Measurements from ENCODE around the gene PIGC.

The PIGC gene

DNA sequence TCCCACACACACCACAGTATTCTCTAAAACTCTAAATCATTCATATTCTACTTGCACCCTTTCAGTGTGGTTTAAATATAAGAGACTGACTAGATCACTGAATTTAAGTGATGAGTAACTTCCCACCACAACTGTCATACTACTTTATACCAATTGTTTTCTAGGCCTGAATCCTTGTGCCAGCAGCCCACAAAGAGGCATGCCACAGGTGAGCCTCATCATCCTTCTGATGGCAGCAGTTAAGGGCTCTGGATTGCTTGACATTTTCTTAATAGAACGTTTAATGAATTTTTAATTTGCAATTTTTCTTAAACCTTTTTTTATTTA, 13.8 kb downstream of the PIGC start:
- no peak for DNase-seq (ENCODE audit: low read depth in 2 of 2)

DNA sequence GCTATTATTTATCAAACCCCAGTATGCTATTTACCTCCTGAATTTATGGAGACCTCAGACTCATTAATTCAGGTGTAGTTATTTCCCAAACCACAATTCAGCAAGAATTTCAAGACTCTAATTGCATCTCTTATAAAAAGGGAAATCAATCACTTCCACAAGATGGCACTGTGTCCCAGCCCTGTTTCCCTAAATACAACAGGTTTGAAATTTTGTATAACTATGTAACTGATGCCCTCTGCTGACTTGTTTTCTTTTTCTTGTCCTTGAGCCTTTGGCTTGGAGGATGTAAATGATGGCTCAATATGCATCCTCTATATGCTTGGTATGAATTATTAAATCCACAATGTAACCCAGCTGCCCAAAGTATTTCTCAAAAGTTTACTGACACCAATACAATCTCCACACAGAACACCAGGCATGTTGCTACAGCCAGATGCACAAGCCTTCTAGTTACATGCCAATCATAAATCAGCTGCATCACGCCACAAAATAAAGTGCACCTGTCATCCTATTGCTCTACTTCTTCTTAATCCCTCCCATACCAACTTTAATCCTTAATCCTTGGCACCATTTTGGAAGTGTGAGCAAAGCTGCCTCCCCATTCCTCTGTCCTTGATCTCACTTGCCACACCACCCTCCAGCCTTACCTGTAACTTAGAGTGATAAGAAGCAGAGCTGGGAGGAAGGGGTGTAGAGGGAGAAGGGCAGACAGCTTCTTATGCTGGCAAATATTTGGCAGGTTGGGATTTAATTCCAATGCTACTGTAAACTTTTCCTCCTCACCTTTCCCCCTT, 14.3 kb downstream of the PIGC start:
- DNase-seq (ENCODE audit: low read depth in 2 of 2), result no peak

DNA sequence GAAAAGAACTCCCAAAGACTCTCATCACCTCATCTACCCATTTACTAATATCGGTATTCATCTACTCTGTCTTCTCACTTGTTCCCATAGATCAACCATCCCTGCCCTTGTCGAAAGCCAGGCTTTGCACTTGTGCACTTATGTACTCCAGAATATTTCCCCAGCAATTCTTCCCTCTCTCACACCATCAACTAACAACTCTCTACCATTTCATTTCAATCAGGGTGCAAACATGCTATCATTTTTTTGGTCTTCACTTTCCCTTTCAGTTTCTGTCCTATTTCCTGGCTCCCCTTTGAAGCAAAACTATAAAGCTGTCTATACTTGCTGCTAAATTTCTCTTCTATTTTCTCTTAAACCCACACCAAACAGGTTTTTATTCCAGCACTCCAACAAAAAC, 16.7 kb downstream of the PIGC start:
- DNase-seq (ENCODE audit: low read depth in 2 of 2), result no peak

DNA sequence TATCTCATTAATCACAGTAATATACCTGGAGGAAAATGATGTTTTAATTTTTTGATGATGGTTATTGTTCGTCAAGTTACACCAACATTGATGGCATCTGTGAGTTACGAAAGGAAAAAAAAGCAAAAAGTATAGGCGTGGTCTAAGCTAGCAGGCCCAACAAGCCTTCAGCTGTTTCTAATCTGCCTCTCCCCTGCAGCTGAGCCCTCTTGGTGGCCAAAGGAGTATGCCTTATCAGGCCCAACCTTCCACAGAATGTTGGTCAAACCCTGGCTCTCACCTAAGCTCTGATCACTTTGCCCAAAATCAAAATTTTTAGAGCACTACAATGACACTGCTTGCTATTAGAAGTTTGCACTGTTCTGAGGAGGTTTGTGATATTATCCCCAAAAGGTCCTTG, 18.5 kb downstream of the PIGC start:
- DNase-seq (ENCODE audit: low read depth in 2 of 2), result no peak

DNA sequence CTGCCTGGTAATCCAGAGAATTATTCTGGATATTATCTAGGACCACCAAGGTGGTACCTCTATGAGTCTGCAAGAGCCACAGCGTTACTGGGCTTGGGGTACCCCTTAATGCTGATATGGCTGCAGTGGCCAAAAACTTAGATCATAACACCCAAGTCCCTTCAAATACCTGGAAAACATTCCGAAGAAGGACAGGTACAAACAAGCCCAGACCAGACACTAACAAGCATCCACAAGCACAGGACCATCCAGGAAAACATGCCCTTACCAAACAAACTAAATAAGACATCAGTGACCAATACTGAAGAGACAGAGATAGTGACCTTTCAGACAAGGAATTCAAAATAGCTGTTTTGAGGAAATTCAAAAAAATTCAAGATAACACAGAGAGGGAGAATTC, 20.5 kb downstream of the PIGC start:
- no peak for DNase-seq (ENCODE audit: low read depth in 2 of 2)

DNA sequence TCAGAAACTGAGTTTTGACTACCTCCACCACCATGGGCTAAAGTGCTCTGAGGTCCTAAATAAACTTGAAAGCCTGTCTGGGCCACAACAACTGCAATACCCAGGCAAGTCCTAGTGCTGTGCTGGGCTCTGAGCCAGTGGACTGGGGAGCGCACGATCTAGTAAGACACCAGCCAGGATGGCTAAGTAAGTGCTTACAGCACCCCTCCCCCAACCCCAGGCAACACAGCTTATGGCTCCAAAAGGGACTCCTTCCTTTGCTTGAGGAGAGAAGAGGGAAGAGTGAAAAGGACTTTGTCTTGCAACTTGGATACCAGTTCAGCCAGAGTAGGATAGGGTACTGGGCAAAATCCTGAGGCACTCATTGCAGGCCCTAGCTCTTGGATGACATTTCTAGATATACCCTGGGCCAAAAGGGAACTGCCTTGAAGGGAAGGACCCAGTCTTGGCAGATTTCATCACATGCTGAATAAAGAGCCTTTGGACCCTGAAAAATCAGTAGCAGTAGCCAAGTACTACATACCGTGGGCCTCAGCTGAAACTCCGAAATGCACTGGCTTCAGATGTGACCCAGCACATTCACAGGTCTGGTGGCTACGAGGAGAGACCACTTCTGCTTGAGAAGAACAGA, 21.8 kb downstream of the PIGC start:
- DNase-seq (ENCODE audit: low read depth in 2 of 2), result no peak

DNA sequence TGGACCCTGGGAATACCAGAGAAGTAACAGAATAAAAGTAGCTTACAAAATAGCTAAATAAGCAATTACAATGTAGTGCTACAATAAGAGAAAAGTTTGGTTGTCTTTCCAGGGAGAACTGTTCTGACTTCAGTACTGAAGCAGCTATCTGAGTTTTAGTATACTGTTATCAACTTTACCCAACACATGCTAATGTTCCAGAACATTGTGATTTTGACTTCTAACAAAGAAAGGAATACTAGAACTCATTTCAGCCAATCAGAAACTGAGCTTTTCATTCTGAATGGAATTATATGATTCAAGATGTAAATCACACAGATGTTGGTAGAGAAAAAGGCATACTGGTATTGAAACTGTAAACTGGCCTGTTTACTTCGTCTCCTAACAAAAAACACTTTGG, 23.5 kb downstream of the PIGC start, which contains the start of gene C1orf105:
TSS of gene C1orf105 (plus strand) at position 301 of the 400 bp plus-strand sequence. CDS start 201 bp downstream, outside the sequence.
- no peak for DNase-seq (ENCODE audit: low read depth in 2 of 2)

DNA sequence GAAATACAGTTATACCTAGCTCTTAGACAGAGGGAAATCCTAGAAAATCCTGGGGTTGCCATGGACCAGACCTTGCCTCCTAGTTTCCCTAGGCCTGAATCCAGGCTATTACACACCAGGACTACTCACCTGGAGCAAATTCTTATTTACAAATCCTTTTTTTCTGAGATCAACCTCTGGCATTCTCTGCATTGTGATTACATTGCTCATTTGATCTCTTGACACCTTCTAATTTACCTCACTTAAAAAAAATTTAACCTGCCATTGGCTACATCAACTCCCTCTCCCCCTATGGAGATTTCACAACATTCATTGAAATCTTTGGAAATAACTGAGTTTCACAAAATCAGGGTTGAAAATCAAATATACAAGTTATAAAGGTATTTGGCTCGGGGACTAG, 26.3 kb downstream of the PIGC start:
- DNase-seq (ENCODE audit: low read depth in 2 of 2), result no peak

DNA sequence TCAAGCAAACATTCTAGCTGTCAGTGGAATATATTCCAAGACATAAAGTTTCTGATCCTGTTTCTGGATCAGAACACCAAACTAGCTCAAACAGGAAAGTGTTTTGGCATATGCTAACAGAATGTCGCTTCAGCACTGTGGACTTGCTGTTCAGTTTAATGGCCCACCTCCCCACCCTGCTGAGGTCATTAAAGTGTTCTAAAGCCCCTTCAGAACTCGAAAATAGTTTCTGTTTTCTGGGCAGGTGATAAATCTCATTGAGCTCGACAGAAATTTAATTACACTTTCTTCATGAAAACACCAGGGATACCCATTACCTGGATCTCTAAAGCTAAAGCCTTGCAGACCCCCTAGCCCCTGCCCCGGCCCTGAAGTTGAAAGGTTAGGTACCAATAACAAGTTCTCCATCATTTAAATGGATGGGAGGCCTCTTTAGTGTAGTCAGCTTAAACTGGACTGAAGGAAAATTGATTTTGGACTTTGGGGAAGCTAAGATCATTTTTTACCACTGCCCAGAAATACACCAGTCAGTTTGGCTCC, 27.3 kb downstream of the PIGC start:
- DNase-seq (ENCODE audit: low read depth in 2 of 2), result no peak

DNA sequence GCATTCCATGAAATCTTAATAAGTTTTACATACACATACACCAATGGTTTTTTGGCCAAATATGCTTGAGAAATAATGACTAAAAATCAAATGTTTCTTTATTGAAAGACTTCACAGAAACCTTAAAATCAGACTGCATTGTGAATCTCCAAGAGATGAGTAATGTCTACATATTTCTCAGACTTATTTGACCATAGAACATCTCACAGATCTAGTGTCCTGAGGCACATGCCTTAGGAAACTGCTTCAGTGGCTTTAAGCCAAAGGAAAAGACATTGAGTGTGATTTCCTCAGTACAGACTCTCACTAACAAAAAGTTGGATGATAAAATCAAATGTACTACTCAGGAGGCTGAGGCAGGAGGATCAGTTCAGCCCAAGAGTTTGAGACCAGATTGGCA, 29.5 kb downstream of the PIGC start:
- DNase-seq (ENCODE audit: low read depth in 2 of 2), result no peak

DNA sequence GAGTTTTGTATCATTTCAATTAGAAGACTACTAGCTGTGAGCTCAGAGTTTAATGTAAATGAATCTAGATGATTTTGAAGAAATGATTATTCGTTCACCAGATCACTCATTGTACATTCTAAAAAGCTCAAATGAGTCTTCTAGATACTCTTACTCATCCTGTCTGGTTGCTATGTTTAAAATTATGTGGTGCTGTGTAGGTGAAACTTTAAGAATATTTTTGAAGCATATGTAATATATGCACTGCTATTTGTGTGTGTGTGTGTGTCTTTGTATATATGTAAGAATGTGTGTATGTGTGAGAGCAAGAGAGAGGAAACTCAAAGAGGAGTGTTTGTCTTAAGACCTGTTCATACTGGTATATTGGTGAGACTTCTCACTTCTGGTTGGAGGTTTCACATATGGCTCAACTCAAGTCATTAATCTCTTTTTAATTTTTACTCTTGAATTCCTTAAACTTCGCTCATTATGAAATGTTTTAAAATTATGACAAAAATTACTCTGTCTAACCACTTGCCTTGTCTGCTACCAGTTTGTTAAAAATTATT, 32.0 kb downstream of the PIGC start:
- DNase-seq (ENCODE audit: low read depth in 2 of 2), result no peak

DNA sequence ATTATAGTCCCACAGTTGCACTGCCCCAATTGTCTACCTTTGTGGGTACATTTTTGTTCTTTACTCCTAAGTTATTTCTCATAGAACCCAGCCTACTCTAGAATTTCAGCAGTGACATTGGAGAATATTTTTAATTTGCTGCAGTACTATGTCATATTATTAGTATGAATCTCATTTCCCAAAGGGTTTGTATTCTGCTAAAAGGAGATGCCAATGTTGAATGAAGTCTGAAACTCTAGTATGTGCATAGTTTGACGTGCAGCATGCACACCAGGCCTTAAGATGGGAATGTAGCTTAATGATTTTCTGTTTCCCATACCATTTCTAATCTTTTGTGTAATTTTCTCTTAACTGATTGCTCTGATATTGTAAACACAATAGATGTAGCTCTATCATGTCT, 33.8 kb downstream of the PIGC start:
- no peak for DNase-seq (ENCODE audit: low read depth in 2 of 2)

DNA sequence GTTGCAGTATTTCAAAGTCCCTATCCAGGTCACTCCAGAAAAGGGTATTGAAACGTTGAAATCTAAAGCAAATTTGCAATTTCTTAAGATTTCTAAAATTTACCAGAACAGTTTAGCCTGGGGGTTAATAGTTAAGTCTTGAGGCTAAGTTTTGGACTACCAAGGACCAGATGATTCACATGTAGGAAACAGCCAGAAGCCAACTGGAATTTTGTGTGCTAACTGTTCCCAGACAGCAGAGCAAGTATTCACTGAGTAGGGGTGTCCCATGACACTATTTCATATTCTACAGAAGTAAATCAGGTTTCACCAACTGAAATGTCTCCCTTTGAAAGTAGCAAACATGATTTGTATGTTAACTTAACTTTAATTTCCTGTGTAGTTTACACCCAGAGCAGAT, 34.9 kb downstream of the PIGC start:
- no peak for DNase-seq (ENCODE audit: low read depth in 2 of 2)

DNA sequence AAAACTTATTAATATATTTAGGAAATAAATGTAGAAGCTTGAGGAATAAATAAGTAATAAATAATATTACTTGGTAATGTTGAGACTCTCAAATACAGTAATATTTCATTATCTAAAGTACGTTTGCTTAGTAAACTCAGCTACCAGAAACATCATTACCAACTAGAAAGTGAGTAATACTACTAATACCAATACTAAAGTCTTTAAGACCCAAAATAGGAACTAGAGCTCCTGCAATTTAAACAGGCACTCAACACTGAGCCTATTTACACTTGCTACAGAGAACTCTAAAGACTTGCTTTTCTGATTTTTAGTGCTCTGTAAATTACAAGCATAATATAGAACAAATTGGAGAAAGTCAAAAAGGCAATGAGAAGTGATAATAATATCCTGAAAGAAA, 36.9 kb downstream of the PIGC start:
- no peak for DNase-seq (ENCODE audit: low read depth in 2 of 2)

DNA sequence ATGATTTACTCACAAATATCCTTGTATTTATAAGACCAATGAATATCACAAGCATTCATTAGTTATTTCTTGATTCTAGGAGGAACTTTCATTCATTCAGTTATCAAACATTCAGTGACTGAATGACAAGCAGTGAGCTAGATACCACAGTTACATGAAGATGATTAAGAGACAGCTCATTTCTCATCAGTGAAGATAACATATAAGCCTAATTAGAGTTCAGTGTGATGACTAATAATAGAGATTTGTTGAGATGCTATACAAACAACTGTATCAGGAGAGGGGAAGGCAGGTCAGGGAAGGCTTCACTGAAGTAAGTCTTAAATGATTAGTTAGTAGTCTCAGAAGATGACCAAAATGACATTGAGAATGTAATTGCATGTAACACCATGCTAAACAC, 38.0 kb downstream of the PIGC start:
- no peak for DNase-seq (ENCODE audit: low read depth in 2 of 2)

DNA sequence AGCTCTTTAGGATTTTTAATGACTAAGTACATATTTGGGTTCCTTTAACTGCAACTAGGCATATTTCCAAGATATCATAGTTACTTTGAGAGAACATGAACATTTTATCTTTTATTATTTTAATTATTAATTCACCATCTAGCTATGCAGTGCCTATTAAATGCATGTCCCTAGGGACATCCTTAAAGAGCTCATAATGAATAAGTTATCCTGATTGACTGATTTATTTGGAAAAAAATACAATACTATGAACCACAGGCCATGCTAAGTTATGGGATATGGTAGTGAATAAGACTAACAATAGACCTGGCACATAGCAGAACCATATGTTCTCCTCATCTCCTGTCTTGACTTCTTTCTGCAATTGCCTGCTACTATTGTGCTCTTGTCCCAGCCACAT, 39.7 kb downstream of the PIGC start:
- DNase-seq (ENCODE audit: low read depth in 2 of 2), result no peak

DNA sequence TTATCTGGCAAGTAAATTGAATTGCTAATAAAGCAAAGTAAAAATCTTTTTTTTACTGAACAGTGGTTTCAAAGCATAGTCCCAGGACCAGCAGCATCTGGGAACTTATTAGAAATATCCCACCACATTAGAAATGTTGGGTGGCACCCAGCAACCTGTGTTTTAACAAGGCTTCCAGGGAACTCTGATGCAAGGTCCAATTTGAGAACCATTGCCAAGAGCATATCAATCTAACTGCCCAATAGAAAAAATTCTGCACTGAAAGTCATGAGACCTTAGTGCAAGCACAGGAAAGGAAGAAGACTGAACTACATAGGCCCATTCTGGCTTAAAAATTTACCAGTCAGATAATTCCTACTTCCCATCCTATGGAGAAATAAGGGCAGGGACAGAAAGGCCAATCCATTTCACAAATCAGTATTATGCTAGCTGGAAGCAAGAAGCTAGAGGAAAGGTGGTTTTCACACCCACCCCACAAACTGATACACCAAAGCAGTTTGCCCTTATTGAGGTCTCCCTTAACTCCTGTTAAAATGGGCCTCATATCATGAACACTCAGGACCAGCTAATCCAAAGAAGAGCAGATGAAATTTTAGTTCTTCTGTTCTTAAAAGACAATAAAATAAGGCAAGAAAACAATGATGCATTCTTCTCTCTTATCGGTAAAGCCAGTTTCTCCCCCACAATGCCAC, 40.8 kb downstream of the PIGC start:
- no peak for DNase-seq (ENCODE audit: low read depth in 2 of 2)

DNA sequence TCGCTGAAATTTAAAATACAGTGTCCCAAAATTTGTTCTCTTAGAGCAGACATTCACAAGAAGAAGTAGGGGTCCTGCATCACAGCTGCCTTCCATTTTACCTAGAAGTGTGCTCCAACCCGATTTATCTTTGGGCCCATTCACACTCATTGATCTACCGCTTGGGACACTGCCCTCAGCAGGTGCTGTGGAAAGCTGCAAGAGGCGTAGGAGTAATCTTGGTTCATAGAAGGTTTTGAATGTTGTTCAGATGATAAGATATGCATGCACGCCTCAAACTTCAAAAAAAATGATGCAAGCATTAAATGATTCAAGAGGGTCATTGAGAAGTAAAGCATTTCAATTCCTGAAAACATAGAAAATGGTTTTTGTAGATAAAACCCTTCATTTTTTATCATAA, 42.0 kb downstream of the PIGC start:
- no peak for DNase-seq (ENCODE audit: low read depth in 2 of 2)

DNA sequence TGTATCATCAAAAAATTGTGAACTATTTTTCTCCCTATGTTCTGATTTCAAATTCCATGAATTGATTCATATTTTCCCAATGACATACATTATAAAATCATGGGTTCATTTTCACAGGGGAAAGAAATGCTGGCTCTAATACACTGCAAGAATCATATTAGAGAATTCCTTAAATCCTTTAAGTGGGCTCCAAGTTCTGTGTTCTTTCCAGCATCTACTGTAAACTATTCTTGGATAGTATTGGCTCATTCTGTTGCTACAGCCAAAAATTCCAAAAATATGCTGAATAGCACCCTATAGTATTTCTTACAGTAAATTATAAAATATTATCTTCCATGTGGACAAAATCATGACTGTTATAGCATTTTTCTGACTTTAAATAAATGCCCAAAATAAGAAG, 42.4 kb downstream of the PIGC start:
- no peak for DNase-seq (ENCODE audit: low read depth in 2 of 2)

DNA sequence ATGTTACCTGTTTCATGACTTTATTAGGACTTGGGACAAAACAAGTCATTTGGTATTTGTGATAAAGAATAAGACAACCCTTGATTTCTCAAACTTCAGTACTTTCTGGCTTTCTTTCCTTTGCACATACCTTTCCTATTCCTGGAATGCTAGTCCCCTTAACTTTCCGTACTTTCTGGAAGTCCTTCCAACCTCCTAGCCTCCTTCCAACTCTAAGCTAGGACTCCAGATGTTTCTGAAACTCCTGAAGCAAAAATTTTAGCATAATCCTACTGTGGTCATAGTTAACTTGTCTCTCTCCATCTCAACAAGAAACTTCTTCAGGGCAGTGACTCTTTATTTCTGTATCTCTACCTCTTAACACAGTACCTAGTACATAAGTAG, 43.2 kb downstream of the PIGC start:
- DNase-seq (ENCODE audit: low read depth in 2 of 2), result no peak

DNA sequence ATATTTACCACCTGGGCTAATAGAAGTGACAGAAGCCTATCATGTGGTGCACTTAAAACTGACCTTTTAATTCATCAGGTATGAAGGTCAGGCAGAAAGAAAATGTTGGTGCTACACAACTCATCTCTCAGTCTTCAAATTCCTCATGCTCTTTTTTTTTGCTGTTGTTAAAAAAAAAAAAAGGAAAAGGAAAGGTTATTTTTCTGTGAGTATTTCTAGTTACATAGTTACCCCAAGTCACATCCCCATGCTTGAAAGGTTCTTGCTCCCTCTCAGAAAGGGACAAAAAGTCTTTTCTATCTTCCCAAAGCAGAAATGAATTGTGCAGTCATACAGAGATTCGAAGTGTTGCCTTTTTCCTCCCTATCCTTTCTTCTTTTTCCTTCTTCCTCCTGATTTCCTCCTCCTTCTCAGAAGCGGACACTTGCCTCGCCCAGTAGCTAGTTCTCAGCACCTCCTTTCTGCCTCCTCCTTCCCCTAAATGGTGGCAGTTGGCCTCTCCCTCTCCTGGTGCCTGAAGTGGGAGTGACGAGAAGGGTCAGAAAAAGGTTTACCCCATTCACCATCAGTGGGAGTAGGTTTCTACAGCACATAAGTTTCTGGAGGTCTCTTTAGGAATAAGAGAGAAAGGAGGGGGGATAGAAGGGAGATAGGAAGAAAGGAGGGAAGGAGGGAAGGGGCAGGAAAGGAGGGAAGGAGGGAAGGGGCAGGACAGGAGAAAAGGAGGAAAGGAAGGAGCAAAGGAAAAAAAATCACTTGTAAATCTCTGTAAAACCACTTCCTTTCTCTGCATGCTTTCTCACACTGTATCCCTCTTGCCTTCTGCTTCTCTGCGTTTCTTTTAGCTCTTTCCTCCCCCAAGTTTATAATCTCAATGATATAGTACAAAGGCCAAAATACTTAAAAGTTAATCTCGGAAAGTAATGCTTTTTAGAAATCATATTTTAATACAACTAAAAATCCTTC, 43.8 kb downstream of the PIGC start:
- no peak for DNase-seq (ENCODE audit: low read depth in 2 of 2)
